SHP77 (cell line): ENCODE results near the gene PPP1R18.
"Not testable (repeated sequence)": the region's sequence is repeated elsewhere in the genome, so short reads cannot be mapped to it uniquely, and the experiment has no call there.

ENCODE experiments used
- DNase-seq, 2 experiments: peaks; one replicate each; lab custom pipeline; 2025; lab: John Stamatoyannopoulos, UW

The PPP1R18 gene

GRCh38 chr6:30686009-30686907 lies at the start of gene PPP1R18:
TSS of gene PPP1R18 (minus strand) at chr6:30686645. CDS start at chr6:30686018, 627 bp downstream.
- no peak for DNase-seq

- DNase-seq = no peak
These were observed 49.3 kb upstream of the PPP1R18 start for GRCh38 chr6:30735668-30736314.

- no peak for DNase-seq
These were observed 45.9 kb upstream of the PPP1R18 start for GRCh38 chr6:30732237-30732943.

- DNase-seq = peak; percentile 59 to 78
These were observed 44.4 kb upstream of the PPP1R18 start for GRCh38 chr6:30730601-30731435.

GRCh38 chr6:30727920-30728553 lies 41.6 kb upstream of the PPP1R18 start:
- no peak for DNase-seq

- no peak for DNase-seq
These were observed 40.3 kb upstream of the PPP1R18 start for GRCh38 chr6:30726506-30727413.

- no peak for DNase-seq
These were observed 39.5 kb upstream of the PPP1R18 start for GRCh38 chr6:30725713-30726505.

GRCh38 chr6:30724906-30725667 lies 38.6 kb upstream of the PPP1R18 start:
- DNase-seq = no peak

GRCh38 chr6:30723843-30724741 lies 37.6 kb upstream of the PPP1R18 start:
- DNase-seq = not testable (repeated sequence)

- not testable (repeated sequence) for DNase-seq
These were observed 36.9 kb upstream of the PPP1R18 start for GRCh38 chr6:30723159-30723842.

GRCh38 chr6:30722280-30723112 lies 36.1 kb upstream of the PPP1R18 start:
- DNase-seq = peak in 1 of 2 experiments; percentile 40

GRCh38 chr6:30722025-30722279 lies 35.5 kb upstream of the PPP1R18 start:
- DNase-seq = not testable (repeated sequence)

- peak; percentile 72 to 74 for DNase-seq
These were observed 35.0 kb upstream of the PPP1R18 start for GRCh38 chr6:30721198-30722024.

GRCh38 chr6:30720738-30721197 lies 34.3 kb upstream of the PPP1R18 start:
- DNase-seq = peak in 1 of 2 experiments; percentile 40
